Heart left ventricle (tissue), 13 donors: Measurements from ENCODE around the gene SLC9C1.

Experiments used
- CTCF ChIP-seq, 12 donors: fragments of 200-600 bp; sonication (generic) in 4 of 12; IDR thresholded peaks; one replicate each; pipeline versions ENCODE4 v1.5.0 to v1.8.0; 2018 to 2022; ENCODE audit warnings: antibody characterized with exemption in 12 of 12, mild to moderate bottlenecking in 5 of 12
- POLR2A ChIP-seq, 2 donors: fragments of 450-650 bp; IDR thresholded peaks; one replicate each; pipeline ENCODE4 v1.6.1; 2017; ENCODE audit warnings: antibody characterized with exemption in 2 of 2, mild to moderate bottlenecking in 2 of 2, moderate library complexity in 2 of 2
- donor health status: ischemic (EF 13 %, LVEDD 7.1; RV severe dilation, severe dysfunction).
- donor health status: DM: no; HTN: yes; CAD: no.
- donor health status: DM: no; HTN: no; CAD: no.
- donor health status: ischemic (EF 25% LVEDD 6.9; RV normal size, moderate dysfunction).
- donor health status: ischemic (EF 25% LVEDD 5.7; RV mildly dilated, moderate dysfunction).
- donor health status: ischemic (EF 35%, LVEDD 5.7; RV mildly dilated, moderate dysfunction).
- donor health status: nonischemic (EF 11% LVEDD 7.7; RV severe dilation, severe dysfunction).
- donor health status: DM: yes; HTN: yes; CAD: no.
- donor health status: PGD.
- donor health status: ischemic (EF 29% LVEDD 5.4; RV normal size, mild dysfunction).
- donor health status: nonischemic (EF 23%, LVEDD 6.1; RV moderate dilation, normal function).

- TF ChIP-seq POLR2A (IDR thresholded peaks at IDR 0.05) (no peak), CTCF (IDR thresholded peaks at IDR 0.05) (no peak)
Observed at GRCh38 chr3:112273536-112273935, 20.5 kb downstream of the SLC9C1 start.
